SK-N-SH (cell line): ENCODE results near the gene GTF3C1. TPM values are rescaled to one million over a fixed set of nuclear protein-coding genes. Genes with fewer than 3 reads are reported as not detected.

Experiments
- CTCF ChIA-PET: fragments of 300-600, 350-600 bp; formaldehyde crosslinking; extraction: SDS; loops from one replicate; lab custom pipeline; 2021; lab: Yijun Ruan, JAX
- POLR2A ChIA-PET: fragments of 350-600 bp; sonication (Branson Sonifier 250); formaldehyde crosslinking; extraction: SDS; loops from one replicate; lab custom pipeline; 2020; ENCODE audit warnings: antibody characterized with exemption, inconsistent platforms; lab: Yijun Ruan, JAX
- DNase-seq: peaks from one replicate; pipeline ENCODE4 v3.0.0; 2012
- H2AFZ ChIP-seq: fragments of 200-600 bp; sonication (generic); 2 replicates; pipeline ENCODE4 v1.8.1; 2016; ENCODE audit warnings: antibody characterized with exemption, mild to moderate bottlenecking, low read depth
- H3F3A ChIP-seq: fragments of 200-600 bp; sonication (generic); replicated peaks from 2 replicates; pipeline ENCODE3; 2016; ENCODE audit warnings: antibody characterized with exemption, mild to moderate bottlenecking; ENCODE audit not compliant: insufficient read depth
- H3K27ac ChIP-seq, 2 experiments: fragments of 200-500 bp in 1 of 2; fragments of 200-600 bp in 1 of 2; sonication (Bioruptor generic) in 1 of 2; sonication (generic), shearing (Covaris generic) in 1 of 2; 2 replicates each; pipeline versions ENCODE4 v1.5.1 to v1.6.1; 2014 to 2016; ENCODE audit warnings: low read depth in 2 of 2, inconsistent platforms in 1 of 2, low read length in 1 of 2, mild to moderate bottlenecking in 1 of 2, mixed read lengths in 1 of 2
- H3K27me3 ChIP-seq: fragments of 200-600 bp; sonication (generic), shearing (Covaris generic); 2 replicates; pipeline ENCODE4 v1.6.1; 2016; ENCODE audit warnings: mixed run types; ENCODE audit not compliant: insufficient read depth
- H3K36me3 ChIP-seq, 2 experiments: fragments of 200-500 bp in 1 of 2; fragments of 200-600 bp in 1 of 2; sonication (Bioruptor generic) in 1 of 2; sonication (generic) in 1 of 2; replicated peaks in 1 of 2; 2 replicates each; pipeline versions ENCODE3 to v1.5.1; 2014 to 2016; ENCODE audit warnings: low read length in 1 of 2, mild to moderate bottlenecking in 1 of 2; ENCODE audit not compliant: insufficient read depth in 2 of 2, control insufficient read depth in 1 of 2
- H3K4me1 ChIP-seq, 2 experiments: fragments of 200-500 bp in 1 of 2; fragments of 200-600 bp in 1 of 2; sonication (Bioruptor generic) in 1 of 2; sonication (generic), shearing (Covaris generic) in 1 of 2; 2 replicates each; pipeline versions ENCODE4 v1.5.1 to v1.6.1; 2014 to 2016; ENCODE audit warnings: low read depth in 1 of 2, low read length in 1 of 2, mixed run types in 1 of 2; ENCODE audit not compliant: insufficient read depth in 2 of 2, control insufficient read depth in 1 of 2
- H3K4me2 ChIP-seq: fragments of 200-600 bp; sonication (generic), shearing (Covaris generic); 2 replicates; pipeline ENCODE4 v1.6.1; 2017; ENCODE audit warnings: mixed run types
- H3K4me3 ChIP-seq, 2 experiments: fragments of 200-500 bp in 1 of 2; fragments of 200-600 bp in 1 of 2; sonication (Bioruptor generic) in 1 of 2; sonication (generic), shearing (Covaris generic) in 1 of 2; 2 replicates each; pipeline versions ENCODE4 v1.5.1 to v1.8.1; 2014 to 2016; ENCODE audit warnings: low read depth in 2 of 2, inconsistent platforms in 1 of 2, low read length in 1 of 2, mild to moderate bottlenecking in 1 of 2, mixed read lengths in 1 of 2, moderate library complexity in 1 of 2
- H3K79me2 ChIP-seq: fragments of 200-600 bp; sonication (generic); 2 replicates; pipeline ENCODE4 v1.8.1; 2017; ENCODE audit warnings: mild to moderate bottlenecking; ENCODE audit not compliant: insufficient read depth
- H3K9ac ChIP-seq: fragments of 200-600 bp; sonication (generic); 2 replicates; pipeline ENCODE4 v1.6.1; 2017; ENCODE audit warnings: mixed run types
- H3K9me2 ChIP-seq: fragments of 200-600 bp; sonication (generic); 2 replicates; pipeline ENCODE4 v1.6.1; 2017; ENCODE audit warnings: mixed run types
- H3K9me3 ChIP-seq: fragments of 200-600 bp; sonication (generic); 2 replicates; pipeline ENCODE4 v1.6.1; 2017; ENCODE audit warnings: mixed run types, mild to moderate bottlenecking, moderate library complexity
- H4K20me1 ChIP-seq: fragments of 200-600 bp; sonication (generic); 2 replicates; pipeline ENCODE4 v1.6.1; 2017; ENCODE audit warnings: mild to moderate bottlenecking, mixed run types; ENCODE audit not compliant: insufficient read depth
- CTCF ChIP-seq: fragments of 200-600 bp; sonication (generic); IDR thresholded peaks from 2 replicates; pipeline ENCODE4 v1.6.1; 2017; ENCODE audit warnings: antibody characterized with exemption, mild to moderate bottlenecking, moderate library complexity
- EZH2phosphoT487 ChIP-seq: fragments of 200-600 bp; sonication (generic); IDR thresholded peaks from 2 replicates; pipeline ENCODE4 v1.6.1; 2017; ENCODE audit warnings: low read depth, mixed run types, mild to moderate bottlenecking, antibody characterized with exemption, moderate library complexity, borderline replicate concordance
- GATA2 ChIP-seq: sonication (generic); formaldehyde crosslinking; IDR thresholded peaks from 2 replicates; pipeline ENCODE4 v1.5.0; 2020; ENCODE audit warnings: mild to moderate bottlenecking, missing genetic modification reagents
- MXI1 ChIP-seq: IDR thresholded peaks from 2 replicates; pipeline ENCODE4 v1.6.1; 2012; ENCODE audit warnings: mild to moderate bottlenecking, low read depth, low read length, improper control_type of control experiment
- NFIC ChIP-seq: IDR thresholded peaks from 2 replicates; pipeline ENCODE4 v1.4.0; 2012; ENCODE audit warnings: borderline replicate concordance
- NRF1 ChIP-seq: IDR thresholded peaks from 2 replicates; pipeline ENCODE4 v1.6.1; 2012; ENCODE audit warnings: low read depth, mild to moderate bottlenecking, low read length
- TAF1 ChIP-seq: IDR thresholded peaks from 2 replicates; pipeline ENCODE4 v1.6.1; 2012; ENCODE audit warnings: low read depth, mild to moderate bottlenecking, low read length, moderate library complexity, borderline replicate concordance
- TCF12 ChIP-seq: IDR thresholded peaks from 2 replicates; pipeline ENCODE4 v1.4.0; 2012
- TEAD4 ChIP-seq: IDR thresholded peaks from 2 replicates; pipeline ENCODE4 v1.4.0; 2012; ENCODE audit warnings: mild to moderate bottlenecking, borderline replicate concordance; ENCODE audit not compliant: insufficient read depth
- WGBS: methylation state at CpG from one replicate; pipeline ENCODE4 v1.1.6; 2017; ENCODE audit warnings: low lambda C conversion rate; 5-methylcytosine and 5-hydroxymethylcytosine counted together
- polyA plus RNA-seq, 3 experiments: library from polyadenylated mRNA; depleted of rRNA; stranded (reverse); fragments of >200 nt; gene quantifications; 2 replicates each; pipeline ENCODE4 v1.2.3, GENCODE V29; 2012
- TF ChIP-seq, protein P1 (sequence below): IDR thresholded peaks from 2 replicates; pipeline ENCODE4 v1.6.1; 2012; ENCODE audit warnings: mild to moderate bottlenecking, low read depth, low read length, moderate library complexity
- TF ChIP-seq, protein P2 (sequence below): IDR thresholded peaks from 2 replicates; pipeline ENCODE4 v1.4.0; 2012; ENCODE audit warnings: low read depth, borderline replicate concordance

Gene GTF3C1
- polyA plus RNA-seq, 1 of the 3 experiments (the other 2 are of a cell fraction): 47.2 TPM

- no peaks in the 10 kb centered on the region for H3K9me2 ChIP-seq
- no peak overlapping the region; a peak in 1 of 4 replicates for H3K27ac ChIP-seq
- no peaks in the 10 kb centered on the region for H3F3A ChIP-seq
- no peak overlapping the region for H3K4me2 ChIP-seq
- H4K20me1 ChIP-seq: no peaks in the 10 kb centered on the region
- no peak overlapping the region for H2AFZ ChIP-seq
- TF ChIP-seq TAF1: no peak
- no peak for TF ChIP-seq GATA2 (CRISPR knock-in tag)
- TF ChIP-seq TEAD4: no peak
- TF ChIP-seq, protein P1, sequence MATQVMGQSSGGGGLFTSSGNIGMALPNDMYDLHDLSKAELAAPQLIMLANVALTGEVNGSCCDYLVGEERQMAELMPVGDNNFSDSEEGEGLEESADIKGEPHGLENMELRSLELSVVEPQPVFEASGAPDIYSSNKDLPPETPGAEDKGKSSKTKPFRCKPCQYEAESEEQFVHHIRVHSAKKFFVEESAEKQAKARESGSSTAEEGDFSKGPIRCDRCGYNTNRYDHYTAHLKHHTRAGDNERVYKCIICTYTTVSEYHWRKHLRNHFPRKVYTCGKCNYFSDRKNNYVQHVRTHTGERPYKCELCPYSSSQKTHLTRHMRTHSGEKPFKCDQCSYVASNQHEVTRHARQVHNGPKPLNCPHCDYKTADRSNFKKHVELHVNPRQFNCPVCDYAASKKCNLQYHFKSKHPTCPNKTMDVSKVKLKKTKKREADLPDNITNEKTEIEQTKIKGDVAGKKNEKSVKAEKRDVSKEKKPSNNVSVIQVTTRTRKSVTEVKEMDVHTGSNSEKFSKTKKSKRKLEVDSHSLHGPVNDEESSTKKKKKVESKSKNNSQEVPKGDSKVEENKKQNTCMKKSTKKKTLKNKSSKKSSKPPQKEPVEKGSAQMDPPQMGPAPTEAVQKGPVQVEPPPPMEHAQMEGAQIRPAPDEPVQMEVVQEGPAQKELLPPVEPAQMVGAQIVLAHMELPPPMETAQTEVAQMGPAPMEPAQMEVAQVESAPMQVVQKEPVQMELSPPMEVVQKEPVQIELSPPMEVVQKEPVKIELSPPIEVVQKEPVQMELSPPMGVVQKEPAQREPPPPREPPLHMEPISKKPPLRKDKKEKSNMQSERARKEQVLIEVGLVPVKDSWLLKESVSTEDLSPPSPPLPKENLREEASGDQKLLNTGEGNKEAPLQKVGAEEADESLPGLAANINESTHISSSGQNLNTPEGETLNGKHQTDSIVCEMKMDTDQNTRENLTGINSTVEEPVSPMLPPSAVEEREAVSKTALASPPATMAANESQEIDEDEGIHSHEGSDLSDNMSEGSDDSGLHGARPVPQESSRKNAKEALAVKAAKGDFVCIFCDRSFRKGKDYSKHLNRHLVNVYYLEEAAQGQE: no peak
- TF ChIP-seq MXI1: no peak
- TF ChIP-seq NFIC: no peak
- TF ChIP-seq TCF12: no peak
- TF ChIP-seq EZH2phosphoT487: no peak
- no peak for TF ChIP-seq NRF1
- TF ChIP-seq CTCF: no peak
- TF ChIP-seq, all 33 proteins: peak for 0
- Histone ChIP-seq H3K4me1 (no peaks in the 10 kb centered on the region), H3K27me3 (no peaks in the 10 kb centered on the region), H3K9me3 (no peaks in the 10 kb centered on the region), H3K36me3 (peaks cover 64 to 88% of the 10 kb centered on the region in 2 experiments), H3K4me3 (no peak overlapping the region), H3K9ac (no peak overlapping the region), H3K79me2 (no peaks in the 10 kb centered on the region)
- CTCF ChIA-PET: interaction anchor here (0.9 kb wide), 1 partner anchor 296 kb away, joined by 3 read pairs; no protein-coding TSS in a partner anchor
- 100% methylated on average over 4 of the region's 5 CpGs for WGBS
- POLR2A ChIA-PET: no interaction called here
- no peak for DNase-seq
Measured at GRCh38 chr16:27483624-27484023, 66.1 kb downstream of the GTF3C1 start.

- H3K79me2 ChIP-seq: no peaks in the 10 kb centered on the region
- H3K4me2 ChIP-seq: no peak overlapping the region
- H3K27ac ChIP-seq: no peak overlapping the region
- H2AFZ ChIP-seq: no peak overlapping the region
- no peak overlapping the region for H3K4me3 ChIP-seq
- H3K36me3 ChIP-seq: peaks cover 67 to 88% of the 10 kb centered on the region in 2 experiments
- DNase-seq: no peak
- H3K9me2 ChIP-seq: no peaks in the 10 kb centered on the region
- peaks cover 5% of the 10 kb centered on the region for H3F3A ChIP-seq
- TF ChIP-seq NRF1: no peak
- TF ChIP-seq, protein P2, sequence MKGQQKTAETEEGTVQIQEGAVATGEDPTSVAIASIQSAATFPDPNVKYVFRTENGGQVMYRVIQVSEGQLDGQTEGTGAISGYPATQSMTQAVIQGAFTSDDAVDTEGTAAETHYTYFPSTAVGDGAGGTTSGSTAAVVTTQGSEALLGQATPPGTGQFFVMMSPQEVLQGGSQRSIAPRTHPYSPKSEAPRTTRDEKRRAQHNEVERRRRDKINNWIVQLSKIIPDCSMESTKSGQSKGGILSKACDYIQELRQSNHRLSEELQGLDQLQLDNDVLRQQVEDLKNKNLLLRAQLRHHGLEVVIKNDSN: no peak
- no peaks in the 10 kb centered on the region for H3K27me3 ChIP-seq
- 95% methylated on average over 5 of the region's 5 CpGs for WGBS
- H4K20me1 ChIP-seq: no peaks in the 10 kb centered on the region
- H3K4me1 ChIP-seq: no peaks in the 10 kb centered on the region
- POLR2A ChIA-PET: no interaction called here
- no peak overlapping the region for H3K9ac ChIP-seq
- CTCF ChIA-PET: interaction anchor here (0.9 kb wide), 1 partner anchor 297 kb away, joined by 3 read pairs; no protein-coding TSS in a partner anchor
- H3K9me3 ChIP-seq: no peaks in the 10 kb centered on the region
Measured at GRCh38 chr16:27483088-27483437, 66.7 kb downstream of the GTF3C1 start.
